ENCODE measurements around the gene MUC22.
"Not testable (repeated sequence)": the region's sequence is repeated elsewhere in the genome, so short reads cannot be mapped to it uniquely, and the experiment has no call there.

DNA sequence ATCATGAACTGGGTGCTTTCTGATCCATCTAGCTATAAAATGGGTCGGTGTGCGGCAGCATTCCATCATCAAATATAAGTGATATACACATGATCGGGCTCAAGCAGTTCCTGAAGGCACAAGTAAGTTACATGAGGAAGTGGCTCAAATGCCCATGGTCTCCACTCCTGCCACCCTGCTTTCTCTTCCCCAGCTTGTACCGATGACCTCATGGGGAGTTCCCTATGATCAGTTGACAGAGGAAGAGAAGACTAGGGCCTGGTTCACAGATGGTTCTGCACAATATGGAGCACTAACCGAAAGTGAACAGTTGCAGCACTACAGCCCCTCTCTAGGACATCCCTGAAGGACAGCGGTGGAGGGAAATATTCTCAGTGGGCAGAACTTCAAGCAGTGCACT is 41.1 kb upstream of the MUC22 start:
- not testable (repeated sequence) for TF ChIP-seq POLR2A (IDR thresholded peaks at IDR 0.05; ENCODE audit: low read depth, low read length); TAF1 (IDR thresholded peaks at IDR 0.05; ENCODE audit: low read depth, low read length); POLR2AphosphoS5 (IDR thresholded peaks at IDR 0.05; ENCODE audit: low read depth, low read length); PAX5 (IDR thresholded peaks at IDR 0.05; ENCODE audit: insufficient read depth, low read length, severe bottlenecking)

All from GM12891 (cell line).